GM12874 (cell line): ENCODE measurements around the gene RIMKLA.

Experiments
- TF ChIP-seq, protein P1 (sequence below): IDR thresholded peaks from 2 replicates; pipeline ENCODE4 v1.5.1; 2011; ENCODE audit warnings: low read depth, mild to moderate bottlenecking, control low read depth, low read length, moderate library complexity; ENCODE audit not compliant: insufficient read depth

RIMKLA gene

DNA sequence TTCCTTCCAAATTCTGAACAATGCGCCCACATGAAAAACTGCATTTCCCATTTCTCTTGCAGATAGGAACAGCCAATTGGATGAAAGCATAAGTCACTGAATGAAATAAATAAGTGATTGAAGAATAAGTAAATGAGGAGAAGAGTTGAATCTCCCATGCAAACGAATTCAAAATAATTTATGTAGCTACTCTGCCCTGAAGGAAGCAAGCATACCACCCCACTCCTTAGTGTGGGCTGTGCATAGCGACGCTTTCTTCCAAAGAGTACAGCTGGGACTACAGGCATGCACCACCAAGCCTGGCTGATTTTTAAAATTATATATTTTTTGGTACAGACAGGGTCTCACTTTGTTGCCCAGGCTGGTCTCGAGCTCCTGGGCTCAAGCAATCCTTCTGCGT, 16.5 kb upstream of the RIMKLA start:
- TF ChIP-seq, protein P1, sequence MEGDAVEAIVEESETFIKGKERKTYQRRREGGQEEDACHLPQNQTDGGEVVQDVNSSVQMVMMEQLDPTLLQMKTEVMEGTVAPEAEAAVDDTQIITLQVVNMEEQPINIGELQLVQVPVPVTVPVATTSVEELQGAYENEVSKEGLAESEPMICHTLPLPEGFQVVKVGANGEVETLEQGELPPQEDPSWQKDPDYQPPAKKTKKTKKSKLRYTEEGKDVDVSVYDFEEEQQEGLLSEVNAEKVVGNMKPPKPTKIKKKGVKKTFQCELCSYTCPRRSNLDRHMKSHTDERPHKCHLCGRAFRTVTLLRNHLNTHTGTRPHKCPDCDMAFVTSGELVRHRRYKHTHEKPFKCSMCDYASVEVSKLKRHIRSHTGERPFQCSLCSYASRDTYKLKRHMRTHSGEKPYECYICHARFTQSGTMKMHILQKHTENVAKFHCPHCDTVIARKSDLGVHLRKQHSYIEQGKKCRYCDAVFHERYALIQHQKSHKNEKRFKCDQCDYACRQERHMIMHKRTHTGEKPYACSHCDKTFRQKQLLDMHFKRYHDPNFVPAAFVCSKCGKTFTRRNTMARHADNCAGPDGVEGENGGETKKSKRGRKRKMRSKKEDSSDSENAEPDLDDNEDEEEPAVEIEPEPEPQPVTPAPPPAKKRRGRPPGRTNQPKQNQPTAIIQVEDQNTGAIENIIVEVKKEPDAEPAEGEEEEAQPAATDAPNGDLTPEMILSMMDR = no peak

DNA sequence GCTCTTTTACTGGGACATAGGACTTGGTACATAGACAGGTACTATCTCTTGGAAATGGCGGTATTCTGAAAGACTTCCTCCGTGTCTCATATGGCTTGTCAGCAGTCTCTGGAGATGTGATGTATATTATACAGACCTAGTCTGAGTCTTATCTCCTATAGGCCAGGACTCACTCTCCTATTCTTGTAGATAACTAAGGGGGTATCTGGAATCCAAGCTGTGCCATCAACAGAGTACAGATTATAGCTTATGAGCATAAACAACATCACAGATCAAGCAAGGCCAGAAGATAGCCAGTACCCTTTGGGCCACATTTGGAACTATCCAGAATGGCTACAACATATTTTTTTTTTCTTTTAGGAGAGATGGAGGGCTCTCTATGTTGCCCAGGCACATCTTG, 16.1 kb upstream of the RIMKLA start:
- TF ChIP-seq, protein P1 = no peak

DNA sequence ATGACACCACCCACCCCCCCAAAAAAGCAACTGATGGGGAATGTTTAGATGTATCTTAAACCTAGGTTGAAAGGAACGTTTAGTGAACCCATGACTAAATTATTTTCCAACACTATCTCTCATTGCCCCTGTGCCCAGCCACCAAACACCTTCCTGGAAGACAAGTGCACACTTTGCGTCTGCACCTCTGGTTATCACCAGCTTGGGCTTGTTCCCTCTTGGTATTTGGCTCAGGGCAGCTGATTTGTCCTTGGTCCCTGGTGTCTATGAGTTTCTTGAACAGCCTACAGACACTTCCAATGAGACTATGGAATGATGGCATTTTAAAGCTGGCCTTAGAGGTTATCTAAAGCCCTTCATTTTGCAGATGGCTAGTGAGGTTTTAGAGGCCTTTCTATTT, 15.5 kb upstream of the RIMKLA start:
- TF ChIP-seq, protein P1 = no peak

DNA sequence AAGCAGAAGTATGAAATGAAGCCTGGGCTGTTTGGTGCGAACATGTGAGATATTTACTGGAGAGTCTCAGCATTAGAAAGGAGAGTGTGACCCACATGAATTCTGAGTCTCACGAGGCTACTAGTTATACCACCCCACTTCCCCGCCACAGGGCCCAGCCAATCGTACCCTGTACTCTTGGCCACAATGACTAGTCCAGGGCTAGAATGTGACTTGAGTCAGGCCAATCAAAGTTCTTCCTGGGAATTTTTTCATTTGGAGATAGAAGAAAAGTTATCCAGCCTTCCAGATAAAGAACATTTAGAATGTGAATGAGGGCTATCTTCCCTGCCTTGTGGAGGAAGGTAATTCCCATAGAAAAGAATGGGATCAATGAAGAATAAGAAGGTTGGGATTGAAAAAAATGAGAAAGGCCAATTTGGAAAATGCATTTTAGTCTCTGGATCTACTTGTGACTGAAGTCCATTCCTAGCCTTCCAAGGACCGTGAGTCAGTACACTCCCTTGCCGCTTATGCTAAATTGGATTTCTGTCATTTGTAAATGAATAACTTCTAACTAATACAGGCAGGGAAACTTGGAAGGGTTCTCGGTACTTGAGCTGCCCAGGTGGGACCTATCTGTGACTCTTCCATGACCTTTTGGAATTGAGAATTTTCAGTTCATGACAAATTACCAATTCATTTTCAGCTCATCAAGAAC, 12.3 kb upstream of the RIMKLA start:
- TF ChIP-seq, protein P1 = no peak

DNA sequence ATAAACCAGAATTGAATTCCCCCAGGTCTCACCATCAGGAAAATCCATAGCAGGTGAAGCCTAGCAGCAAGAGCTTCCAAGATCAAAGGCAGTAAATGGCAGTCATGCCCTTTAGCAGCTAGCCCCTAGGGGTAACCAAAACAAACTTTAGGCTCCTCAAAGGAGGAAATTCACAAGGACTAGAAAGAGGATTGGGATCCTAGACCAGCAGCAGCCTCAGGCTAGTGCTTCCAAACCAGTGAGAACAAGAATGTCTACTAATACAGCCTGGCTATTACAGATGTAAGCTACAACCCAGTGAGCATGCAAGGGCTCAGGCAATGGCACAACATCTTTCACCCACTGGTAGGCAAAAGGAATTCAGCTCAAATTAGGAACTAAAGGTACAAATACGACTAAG, 11.1 kb upstream of the RIMKLA start:
- TF ChIP-seq, protein P1 = no peak

DNA sequence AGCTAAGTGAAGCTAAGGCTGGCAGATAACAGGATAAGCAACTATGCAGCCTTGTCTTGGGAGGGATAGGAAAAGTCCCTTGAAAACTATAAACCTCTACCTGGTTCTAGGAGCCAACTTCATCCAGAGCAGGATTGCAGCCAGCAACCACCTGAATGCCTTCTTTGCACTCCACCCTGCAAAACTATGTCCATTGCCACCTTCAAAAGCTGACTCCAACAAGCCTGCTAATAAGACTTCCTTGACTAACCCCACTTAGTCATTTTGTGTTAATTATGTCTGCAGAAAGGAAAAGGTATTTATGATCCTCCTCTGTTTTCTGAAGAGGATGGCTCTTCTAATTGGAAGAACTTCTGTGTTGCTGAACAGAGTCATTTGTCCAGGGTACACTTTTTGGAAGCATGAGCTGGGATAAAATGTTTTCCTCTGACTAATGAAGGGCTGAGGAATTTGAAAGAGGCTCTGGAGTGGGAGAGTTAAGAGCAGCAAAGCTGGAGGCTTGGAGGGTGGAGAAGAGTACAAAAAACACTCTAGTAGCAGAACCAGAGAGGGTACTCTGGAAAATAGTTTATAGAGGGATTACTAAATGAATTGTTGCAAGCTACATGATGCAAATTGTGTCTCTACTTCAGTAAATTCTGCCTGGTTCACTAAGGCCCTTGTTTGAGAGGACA, 9.6 kb upstream of the RIMKLA start:
- TF ChIP-seq, protein P1 = no peak

DNA sequence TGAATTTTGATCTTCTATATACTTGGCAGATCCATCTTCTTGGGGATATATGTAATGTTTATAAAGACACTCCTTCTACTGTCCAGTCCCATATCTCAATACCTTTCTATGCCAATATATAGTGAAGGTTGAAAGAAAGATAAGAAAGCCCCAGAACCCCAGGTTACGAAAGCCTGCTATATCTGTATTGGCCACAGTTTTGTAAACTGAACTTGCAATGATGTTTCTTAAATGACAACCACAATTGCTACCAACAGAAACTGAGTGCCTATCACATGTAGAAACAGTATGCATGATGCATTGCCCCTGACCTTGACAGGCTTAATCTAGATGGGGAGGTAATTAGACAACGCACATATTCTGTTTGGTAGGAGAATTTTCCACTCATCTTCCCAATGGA, 7.8 kb upstream of the RIMKLA start:
- TF ChIP-seq, protein P1 = no peak
